ENCODE measurements around the gene AFG1L. TPM values are rescaled to one million over a fixed set of nuclear protein-coding genes. Genes with fewer than 3 reads are reported as not detected.

AFG1L gene
- polyA plus RNA-seq, 1 of the 3 experiments (the other 2 are of a cell fraction): 0.71 TPM

- H3K79me2 ChIP-seq (ENCODE audit: insufficient read depth): no peaks in the 10 kb centered on the region
- no peaks in the 10 kb centered on the region; a peak in 2 of 4 replicates for H3K4me1 ChIP-seq (ENCODE audit: control insufficient read depth in 1 of 2, insufficient read depth in 2 of 2, low read depth in 1 of 2, low read length in 1 of 2)
- no peak for DNase-seq
- 26% methylated on average over 7 of the region's 7 CpGs for WGBS (ENCODE audit: low lambda C conversion rate)
- ChIA-PET CTCF (interaction anchor here (0.8 to 0.9 kb wide), 2 partner anchors 70 to 196 kb away, joined by 3 read pairs; no protein-coding TSS in a partner anchor), POLR2A (interaction anchor here (2.1 kb wide), 1 partner anchor 35 kb away, joined by 12 read pairs; the partner anchor contains the start of gene SNX3)
- no peaks in the 10 kb centered on the region for H4K20me1 ChIP-seq (ENCODE audit: insufficient read depth)
- H3K9ac ChIP-seq: peak overlapping the region; percentile 82
- no peaks in the 10 kb centered on the region for H3K9me2 ChIP-seq
- peak overlapping the region; percentile 81 for H3K4me2 ChIP-seq
- peak overlapping the region; percentile 87 to 97 for H3K27ac ChIP-seq (ENCODE audit: low read depth in 2 of 2, low read length in 1 of 2)
- no peaks in the 10 kb centered on the region for H3K27me3 ChIP-seq (ENCODE audit: insufficient read depth)
- no peaks in the 10 kb centered on the region for H3K36me3 ChIP-seq (replicated peaks in 1 of 2; ENCODE audit: control insufficient read depth in 1 of 2, insufficient read depth in 2 of 2, low read length in 1 of 2)
- peak overlapping the region; percentile 62 to 74 for H3K4me3 ChIP-seq (ENCODE audit: low read depth in 2 of 2, low read length in 1 of 2)
- H3K9me3 ChIP-seq: no peaks in the 10 kb centered on the region
- H3F3A ChIP-seq (replicated peaks; ENCODE audit: insufficient read depth): no peaks in the 10 kb centered on the region
- H2AFZ ChIP-seq (ENCODE audit: low read depth): peak overlapping the region; percentile 93
- TF ChIP-seq RXRA (IDR thresholded peaks at IDR 0.05; ENCODE audit: borderline replicate concordance, low read depth) (no peak), GATA2 (CRISPR knock-in tag; IDR thresholded peaks at IDR 0.05) (no peak), POLR2AphosphoS5 (IDR thresholded peaks at IDR 0.05; ENCODE audit: low read depth, low read length) (no peak), NRF1 (IDR thresholded peaks at IDR 0.05; ENCODE audit: low read depth, low read length) (no peak), SMC3 (IDR thresholded peaks at IDR 0.05; ENCODE audit: low read depth, low read length) (no peak), ELF1 (IDR thresholded peaks at IDR 0.05) (no peak), MEF2A (IDR thresholded peaks at IDR 0.05; ENCODE audit: borderline replicate concordance, low read depth) (no peak), MXI1 (IDR thresholded peaks at IDR 0.05; ENCODE audit: low read depth, low read length) (no peak), SIN3A (IDR thresholded peaks at IDR 0.05; ENCODE audit: borderline replicate concordance, low read depth, low read length) (no peak), TAF1 (IDR thresholded peaks at IDR 0.05; ENCODE audit: borderline replicate concordance, low read depth, low read length) (no peak), RCOR1 (IDR thresholded peaks at IDR 0.05; ENCODE audit: low read length) (no peak)
These were observed 822 bp downstream of the AFG1L start for GRCh38 chr6:108295676-108296075.

DNA sequence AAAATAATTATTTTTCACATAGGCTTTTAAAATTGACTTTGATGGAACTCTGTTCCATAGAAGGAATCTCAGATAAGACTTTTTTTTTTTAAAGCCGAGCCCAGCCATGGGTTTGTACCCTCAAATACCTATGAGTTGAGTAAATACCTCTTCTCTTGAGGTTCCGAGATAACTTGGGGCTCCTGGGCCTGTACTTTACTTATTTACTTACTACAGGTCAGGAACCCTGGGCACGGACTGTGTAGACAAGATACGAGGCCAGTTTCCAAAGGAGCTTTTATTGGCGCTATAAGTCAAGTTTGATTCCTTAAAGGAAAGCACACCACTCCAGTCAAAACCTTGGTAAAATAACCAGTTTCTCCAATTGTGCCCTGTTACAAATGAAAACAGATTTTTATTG, 7.5 kb downstream of the AFG1L start:
- H3K27ac ChIP-seq (ENCODE audit: low read depth in 2 of 2, low read length in 1 of 2): no peak overlapping the region
- H3K27me3 ChIP-seq (ENCODE audit: insufficient read depth): no peaks in the 10 kb centered on the region
- no peaks in the 10 kb centered on the region for H3K9me2 ChIP-seq
- no peaks in the 10 kb centered on the region for H4K20me1 ChIP-seq (ENCODE audit: insufficient read depth)
- no peak overlapping the region for H3K4me2 ChIP-seq
- no peak overlapping the region for H2AFZ ChIP-seq (ENCODE audit: low read depth)
- 97% methylated on average over 5 of the region's 5 CpGs for WGBS (ENCODE audit: low lambda C conversion rate)
- H3K79me2 ChIP-seq (ENCODE audit: insufficient read depth): no peaks in the 10 kb centered on the region
- H3K4me3 ChIP-seq (ENCODE audit: low read depth in 2 of 2, low read length in 1 of 2): no peak overlapping the region
- H3K9ac ChIP-seq: no peak overlapping the region
- CTCF ChIA-PET: interaction anchor here (1.9 kb wide), 1 partner anchor 17 kb away, joined by 5 read pairs; no protein-coding TSS in a partner anchor
- POLR2A ChIA-PET: no interaction called here
- H3K36me3 ChIP-seq (replicated peaks in 1 of 2; ENCODE audit: control insufficient read depth in 1 of 2, insufficient read depth in 2 of 2, low read length in 1 of 2): no peaks in the 10 kb centered on the region
- DNase-seq: no peak
- H3K9me3 ChIP-seq: no peaks in the 10 kb centered on the region
- no peaks in the 10 kb centered on the region for H3K4me1 ChIP-seq (ENCODE audit: control insufficient read depth in 1 of 2, insufficient read depth in 2 of 2, low read depth in 1 of 2, low read length in 1 of 2)
- no peaks in the 10 kb centered on the region for H3F3A ChIP-seq (replicated peaks; ENCODE audit: insufficient read depth)
- no peak for TF ChIP-seq REST (IDR thresholded peaks at IDR 0.05; ENCODE audit: low read depth, low read length)
- no peak for TF ChIP-seq RXRA (IDR thresholded peaks at IDR 0.05; ENCODE audit: borderline replicate concordance, low read depth)
- TF ChIP-seq EP300 (IDR thresholded peaks at IDR 0.05; ENCODE audit: borderline replicate concordance in 1 of 2, low read depth in 1 of 2, low read length in 1 of 2): no peak
- TF ChIP-seq RFX5 (IDR thresholded peaks at IDR 0.05; ENCODE audit: low read length): no peak
- no peak for TF ChIP-seq IRF3 (IDR thresholded peaks at IDR 0.05; ENCODE audit: low read depth, low read length)
- no peak for TF ChIP-seq FOXM1 (IDR thresholded peaks at IDR 0.05; ENCODE audit: low read depth)
- no peak for TF ChIP-seq GABPA (IDR thresholded peaks at IDR 0.05; ENCODE audit: low read depth)
- TF ChIP-seq TAF1 (IDR thresholded peaks at IDR 0.05; ENCODE audit: borderline replicate concordance, low read depth, low read length): no peak
- no peak for TF ChIP-seq JUND (IDR thresholded peaks at IDR 0.05)
- no peak for TF ChIP-seq RCOR1 (IDR thresholded peaks at IDR 0.05; ENCODE audit: low read length)
- TF ChIP-seq RAD21 (IDR thresholded peaks at IDR 0.05; ENCODE audit: low read length): no peak
- no peak for TF ChIP-seq FOXJ3 (CRISPR knock-in tag; IDR thresholded peaks at IDR 0.05)
- TF ChIP-seq, protein P1, sequence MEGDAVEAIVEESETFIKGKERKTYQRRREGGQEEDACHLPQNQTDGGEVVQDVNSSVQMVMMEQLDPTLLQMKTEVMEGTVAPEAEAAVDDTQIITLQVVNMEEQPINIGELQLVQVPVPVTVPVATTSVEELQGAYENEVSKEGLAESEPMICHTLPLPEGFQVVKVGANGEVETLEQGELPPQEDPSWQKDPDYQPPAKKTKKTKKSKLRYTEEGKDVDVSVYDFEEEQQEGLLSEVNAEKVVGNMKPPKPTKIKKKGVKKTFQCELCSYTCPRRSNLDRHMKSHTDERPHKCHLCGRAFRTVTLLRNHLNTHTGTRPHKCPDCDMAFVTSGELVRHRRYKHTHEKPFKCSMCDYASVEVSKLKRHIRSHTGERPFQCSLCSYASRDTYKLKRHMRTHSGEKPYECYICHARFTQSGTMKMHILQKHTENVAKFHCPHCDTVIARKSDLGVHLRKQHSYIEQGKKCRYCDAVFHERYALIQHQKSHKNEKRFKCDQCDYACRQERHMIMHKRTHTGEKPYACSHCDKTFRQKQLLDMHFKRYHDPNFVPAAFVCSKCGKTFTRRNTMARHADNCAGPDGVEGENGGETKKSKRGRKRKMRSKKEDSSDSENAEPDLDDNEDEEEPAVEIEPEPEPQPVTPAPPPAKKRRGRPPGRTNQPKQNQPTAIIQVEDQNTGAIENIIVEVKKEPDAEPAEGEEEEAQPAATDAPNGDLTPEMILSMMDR (IDR thresholded peaks at IDR 0.05): no peak
- no peak for TF ChIP-seq YY1 (IDR thresholded peaks at IDR 0.05; ENCODE audit: low read depth)
- no peak for TF ChIP-seq TCF12 (IDR thresholded peaks at IDR 0.05)

Data from SK-N-SH (cell line).